Measurements from ENCODE around the gene C5orf63. TPM values are rescaled to one million over a fixed set of nuclear protein-coding genes. Genes with fewer than 3 reads are reported as not detected.
"Not testable (repeated sequence)": the region's sequence is repeated elsewhere in the genome, so short reads cannot be mapped to it uniquely, and the experiment has no call there.

Gene C5orf63
- total and polyA plus RNA-seq, 2 experiments from 2014 or later, result 6.8 to 10.5 TPM

- not testable (repeated sequence) for H3K27me3 ChIP-seq (ENCODE audit: insufficient read depth); H3K9me3 Mint-ChIP-seq; H3K9me2 ChIP-seq (ENCODE audit: insufficient read depth); H3K27me3 Mint-ChIP-seq (ENCODE audit: insufficient read depth, low read depth, poor library complexity); H3K4me3 Mint-ChIP-seq; H3K4me2 ChIP-seq; H3K36me3 Mint-ChIP-seq (ENCODE audit: low read depth); H3F3A ChIP-seq (replicated peaks; ENCODE audit: low read depth); H2AFZ ChIP-seq; DNase-seq (ENCODE audit: low spot score); H3K36me3 ChIP-seq (ENCODE audit: insufficient read depth); H3K27ac ChIP-seq (ENCODE audit: low read depth); H3K4me3 ChIP-seq; H3K27ac Mint-ChIP-seq; H4K20me1 ChIP-seq (replicated peaks; ENCODE audit: insufficient read depth); ATAC-seq
- peaks cover 16% of the 10 kb centered on the region for H3K4me1 ChIP-seq (ENCODE audit: insufficient read depth)
- peaks cover 23% of the 10 kb centered on the region for H3K4me1 Mint-ChIP-seq
- peaks cover 39% of the 10 kb centered on the region for H3K79me2 ChIP-seq (replicated peaks; ENCODE audit: insufficient read depth)
These were observed 49.6 kb downstream of the C5orf63 start for GRCh38 chr5:127023552-127024191.

GRCh38 chr5:127022846-127023245, 50.5 kb downstream of the C5orf63 start:
- Histone ChIP-seq H3K4me1 (ENCODE audit: insufficient read depth) (peaks cover 15% of the 10 kb centered on the region), H2AFZ (no peak overlapping the region), H3K27me3 (ENCODE audit: insufficient read depth) (no peaks in the 10 kb centered on the region), H3K4me2 (no peak overlapping the region), H3K27ac (ENCODE audit: low read depth) (no peak overlapping the region), H4K20me1 (replicated peaks; ENCODE audit: insufficient read depth) (no peaks in the 10 kb centered on the region), H3K4me3 (no peak overlapping the region), H3K79me2 (replicated peaks; ENCODE audit: insufficient read depth) (peaks cover 32% of the 10 kb centered on the region), H3K36me3 (ENCODE audit: insufficient read depth) (no peaks in the 10 kb centered on the region), H3F3A (replicated peaks; ENCODE audit: low read depth) (no peaks in the 10 kb centered on the region), H3K9me2 (ENCODE audit: insufficient read depth) (peaks cover 7% of the 10 kb centered on the region; the same call in 1 of the 2 replicates)
- Mint-ChIP-seq H3K27me3 (ENCODE audit: insufficient read depth, low read depth, poor library complexity) (no peaks in the 10 kb centered on the region), H3K4me3 (no peak overlapping the region), H3K4me1 (peaks cover 21% of the 10 kb centered on the region), H3K36me3 (ENCODE audit: low read depth) (no peaks in the 10 kb centered on the region), H3K9me3 (no peaks in the 10 kb centered on the region), H3K27ac (no peak overlapping the region)
- no peak for TF ChIP-seq ZNF462 (CRISPR knock-in tag; IDR thresholded peaks at IDR 0.05)
- no peak for DNase-seq (ENCODE audit: low spot score)
- no peak for ATAC-seq
